GM21360 (cell line): Measurements from ENCODE around the gene HEXD.
"Not testable (repeated sequence)": the region's sequence is repeated elsewhere in the genome, so short reads cannot be mapped to it uniquely, and the experiment has no call there.

Source experiments
- ATAC-seq: cut with Tn5 transposase; IDR thresholded peaks from one replicate; pipeline ENCODE4 v1.9.1; 2021; ENCODE audit warnings: mild to moderate bottlenecking, moderate library complexity; ENCODE audit not compliant: unreplicated experiment

The HEXD gene

DNA sequence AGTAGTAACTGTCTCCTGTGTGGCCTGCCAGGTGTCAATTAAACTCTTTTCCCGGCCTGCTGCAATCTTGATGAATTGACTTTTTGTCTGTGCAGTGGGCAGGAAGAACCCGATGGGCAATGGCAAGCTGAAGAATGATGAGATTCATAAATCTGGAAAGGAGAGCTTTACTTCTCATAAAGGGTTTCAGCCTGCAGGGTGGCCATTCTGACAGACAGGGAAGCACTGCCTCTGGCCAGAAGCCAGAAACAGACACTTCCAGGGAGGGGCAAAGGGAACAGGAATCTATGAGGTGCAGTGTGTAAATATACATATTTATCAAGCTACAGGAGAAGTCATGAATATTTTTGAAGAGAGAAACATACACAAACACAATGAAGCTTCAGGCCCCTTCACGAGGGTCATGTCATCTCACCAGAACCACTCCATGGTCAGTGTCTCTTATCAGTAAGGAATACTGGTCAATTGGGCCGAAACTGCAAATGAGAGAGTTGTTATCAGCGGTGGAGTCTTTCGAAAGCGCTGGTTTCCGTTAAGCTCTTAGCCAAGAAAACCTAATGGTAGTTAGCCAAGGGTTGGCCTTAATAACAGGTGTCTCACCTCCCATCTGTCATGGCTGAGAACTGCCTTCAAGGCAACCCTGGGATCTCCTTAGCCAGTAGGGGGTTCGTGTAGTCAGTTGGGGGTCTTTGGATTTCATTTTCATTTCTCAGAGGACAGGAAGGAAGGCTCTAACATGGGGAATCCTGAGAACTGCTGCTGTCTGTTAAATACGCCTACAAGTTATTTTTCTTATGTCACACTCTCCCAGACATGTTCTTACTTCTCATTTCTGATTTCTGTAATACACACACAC is 39.2 kb downstream of the HEXD start:
- ATAC-seq = no peak

DNA sequence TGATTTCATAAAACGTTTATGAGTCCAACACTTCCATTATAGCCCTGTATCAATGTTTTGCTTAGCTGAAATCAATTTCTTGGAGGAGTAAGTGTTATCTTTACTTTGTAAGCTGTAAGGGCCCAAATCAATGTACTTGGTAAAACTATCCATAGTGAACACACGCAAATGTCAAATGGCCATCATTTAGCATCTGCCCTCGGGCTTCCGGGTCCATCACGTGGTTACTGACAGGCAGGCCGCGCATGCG is 39.7 kb downstream of the HEXD start:
- no peak for ATAC-seq

DNA sequence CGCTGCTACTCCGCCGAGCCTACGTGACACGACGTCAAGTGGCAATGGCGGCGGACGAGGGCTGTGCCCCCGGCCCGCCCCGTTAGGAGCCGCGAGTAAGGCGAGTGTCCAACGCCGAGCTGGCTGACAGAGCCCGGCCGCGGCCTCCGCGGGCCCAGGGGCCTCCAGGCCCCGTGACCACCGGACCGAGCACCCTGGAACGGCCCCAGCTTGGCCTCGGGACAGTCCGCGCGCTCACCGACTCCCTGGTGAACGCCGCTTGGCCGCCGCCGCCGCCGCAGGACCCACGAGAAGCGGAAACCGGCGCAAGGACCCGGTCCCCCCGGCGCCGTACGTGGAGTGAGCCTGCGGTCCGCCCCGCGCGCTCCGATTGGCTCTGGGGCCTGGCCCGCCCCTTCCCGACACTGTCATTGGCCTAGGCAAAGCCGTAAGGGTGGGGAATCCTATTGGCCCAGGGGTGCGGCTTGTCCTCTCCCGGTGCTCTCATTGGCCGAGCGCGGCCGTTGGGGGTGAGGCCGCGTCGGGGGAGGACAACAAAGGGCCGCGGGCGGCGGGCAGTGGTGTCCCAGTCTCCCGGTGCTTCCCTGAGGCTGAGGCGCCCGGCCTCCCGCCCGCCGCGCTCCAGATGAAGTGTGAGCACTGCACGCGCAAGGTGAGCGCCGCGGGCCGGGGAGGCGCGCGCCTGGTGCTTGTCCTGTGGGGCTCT is 40.2 kb downstream of the HEXD start, which contains the start of gene NARF:
Gene NARF, plus strand, starts transcription at position 563 of the 706 bp plus-strand sequence. Its CDS starts 63 bp downstream, at position 626.
- ATAC-seq = peak; percentile 90

DNA sequence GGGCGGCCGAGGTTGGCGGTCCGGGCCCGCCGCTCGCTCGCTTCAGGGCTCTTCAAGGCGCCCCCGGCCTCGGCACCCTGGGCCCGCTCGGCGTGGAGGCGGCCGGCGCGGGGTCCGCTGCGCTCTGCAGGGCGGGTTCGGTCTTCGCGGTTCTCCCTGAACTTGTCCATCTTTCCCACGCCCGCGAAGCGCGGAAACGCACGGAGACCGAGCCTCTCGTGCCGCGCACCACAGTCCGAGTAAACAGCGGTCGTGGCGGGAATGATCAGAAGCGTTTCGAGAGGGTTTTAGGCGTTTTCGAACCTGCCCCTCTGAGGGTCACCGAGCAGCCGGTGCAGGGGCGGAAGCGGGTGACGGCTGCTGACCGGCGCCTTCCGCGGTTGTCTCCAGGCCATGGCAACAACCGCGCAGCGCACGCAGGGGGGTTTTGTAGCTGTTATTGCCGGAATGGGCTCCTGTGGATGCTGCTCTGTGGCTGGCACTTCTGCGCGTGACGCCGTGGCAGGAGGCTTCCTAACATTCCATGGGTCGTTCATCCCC is 40.8 kb downstream of the HEXD start:
- ATAC-seq = no peak

DNA sequence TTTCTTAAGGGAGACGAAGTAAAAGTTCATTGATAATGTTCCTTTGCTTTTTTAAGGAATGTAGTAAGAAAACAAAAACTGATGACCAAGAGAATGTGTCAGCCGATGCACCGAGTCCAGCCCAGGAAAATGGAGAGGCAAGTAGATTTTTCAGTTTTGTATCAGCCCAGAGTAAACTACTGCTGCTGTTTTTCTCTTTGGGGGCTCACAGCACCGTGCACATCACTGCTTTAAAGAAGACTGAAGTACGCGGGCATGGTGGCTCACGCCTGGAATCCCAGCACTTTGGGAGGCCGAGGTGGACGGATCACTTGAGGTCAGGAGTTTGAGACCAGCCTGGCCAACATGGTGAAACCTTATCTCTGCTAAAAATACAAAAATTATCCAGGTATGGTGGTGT is 41.8 kb downstream of the HEXD start:
- ATAC-seq = not testable (repeated sequence)

DNA sequence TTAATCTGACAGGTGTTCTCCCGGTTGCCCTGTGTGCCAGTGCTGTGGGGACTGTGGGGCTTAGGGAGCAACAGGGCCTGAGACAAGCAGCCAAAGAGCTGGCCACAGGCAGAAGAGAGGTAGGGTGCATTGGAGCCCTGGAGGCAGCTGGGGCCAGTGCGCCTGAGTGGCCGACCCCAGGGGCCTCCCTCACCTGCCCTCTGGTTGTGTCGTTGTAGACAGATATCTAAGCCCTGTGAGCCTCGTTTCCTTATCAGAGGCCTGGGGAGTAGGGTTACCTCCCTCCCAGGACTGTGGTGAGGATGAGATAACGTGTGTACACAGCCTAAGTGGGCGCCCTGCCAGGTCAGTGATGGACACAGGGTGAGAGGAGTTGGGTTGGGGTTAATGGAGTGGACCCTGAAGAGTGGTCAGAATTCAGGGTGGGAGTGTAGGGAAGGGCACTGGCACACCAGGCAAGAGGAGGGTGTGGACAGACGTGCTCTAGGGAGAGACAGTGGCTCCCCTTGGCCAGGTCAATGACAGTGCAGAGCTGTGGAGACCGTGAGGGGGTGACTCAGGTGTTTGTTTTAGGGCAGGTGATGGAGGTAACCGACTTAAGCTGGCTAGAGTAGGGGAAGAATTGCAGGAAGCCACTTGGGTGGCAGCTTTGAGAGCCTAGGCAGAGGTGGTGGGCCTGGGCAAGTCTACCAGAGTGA is 43.8 kb downstream of the HEXD start:
- ATAC-seq = no peak

DNA sequence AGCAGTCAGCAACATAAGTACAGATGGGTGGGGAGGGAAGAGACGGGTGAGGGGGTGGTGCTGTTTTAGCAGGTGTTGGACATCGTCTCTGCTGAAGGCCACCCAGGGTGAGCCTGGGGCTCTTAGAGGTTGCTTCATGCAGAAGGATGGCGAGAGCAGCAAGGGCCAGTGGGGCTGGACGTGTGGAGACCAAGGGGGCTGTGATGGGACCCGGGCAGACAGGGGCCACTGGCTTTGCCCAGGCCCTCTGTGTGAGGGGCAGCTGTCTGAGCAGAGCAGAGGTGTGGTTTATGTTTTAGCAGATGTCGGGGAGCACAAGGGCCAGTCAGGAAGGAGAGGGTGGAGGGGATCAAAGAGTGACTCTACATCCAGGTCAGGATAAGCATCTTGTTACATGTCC is 45.2 kb downstream of the HEXD start:
- no peak for ATAC-seq

- no peak for ATAC-seq
Observed at GRCh38 chr17:82463925-82464566, 45.9 kb downstream of the HEXD start.

DNA sequence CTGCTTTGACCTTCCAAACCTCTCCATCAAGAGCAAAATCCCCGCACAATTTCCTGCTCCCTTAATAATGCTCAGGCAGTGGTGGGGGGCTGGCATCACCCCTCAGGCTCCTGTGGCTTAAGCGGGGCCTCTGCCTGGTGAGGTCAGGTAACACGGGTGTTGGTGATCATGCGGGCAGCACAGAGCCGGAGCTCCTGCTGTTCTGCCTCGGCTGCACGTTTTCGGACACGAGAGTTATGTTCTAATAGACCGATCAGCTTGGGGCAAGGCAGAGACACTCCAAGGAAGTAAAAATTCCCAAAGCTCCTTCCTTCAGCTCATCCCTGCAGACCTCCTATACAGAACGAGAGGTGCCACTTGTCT is 46.4 kb downstream of the HEXD start:
- no peak for ATAC-seq

GRCh38 chr17:82465023-82465603 is 47.0 kb downstream of the HEXD start:
- no peak for ATAC-seq

DNA sequence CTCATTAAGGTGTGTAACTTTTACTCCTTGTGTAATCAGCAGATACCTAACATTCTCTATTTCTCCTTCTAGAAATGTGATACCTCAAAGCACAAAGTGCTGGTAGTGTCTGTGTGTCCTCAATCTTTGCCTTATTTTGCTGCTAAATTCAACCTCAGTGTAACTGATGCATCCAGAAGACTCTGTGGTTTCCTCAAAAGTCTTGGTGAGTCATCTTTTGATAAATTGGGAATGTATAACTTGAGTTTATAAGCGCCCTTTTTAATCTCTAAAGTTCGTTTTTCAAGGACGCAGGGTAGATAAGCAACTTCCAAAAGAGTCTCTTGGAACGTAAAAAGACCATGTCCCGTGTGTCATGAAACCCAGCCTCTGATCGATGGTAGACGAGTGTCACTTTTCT is 50.5 kb downstream of the HEXD start:
- no peak for ATAC-seq

DNA sequence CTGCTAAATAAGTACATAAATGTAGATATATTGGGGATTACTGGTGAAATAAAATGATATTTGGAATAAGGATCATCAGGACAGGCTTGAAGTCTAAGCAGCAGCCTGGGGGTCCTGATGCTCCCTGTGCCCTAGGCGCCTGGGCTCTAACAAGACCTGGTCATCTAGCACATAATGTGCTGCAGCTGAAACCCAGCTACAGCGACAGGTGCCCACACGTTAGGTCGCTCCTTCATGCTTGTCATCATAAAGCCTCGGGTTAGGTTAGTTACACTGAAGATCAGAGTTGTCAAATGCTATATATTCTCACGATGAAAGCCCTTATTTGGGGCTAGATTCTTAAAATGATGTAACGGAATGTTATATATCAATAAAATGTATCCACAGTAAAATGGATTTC is 51.9 kb downstream of the HEXD start:
- ATAC-seq = no peak

DNA sequence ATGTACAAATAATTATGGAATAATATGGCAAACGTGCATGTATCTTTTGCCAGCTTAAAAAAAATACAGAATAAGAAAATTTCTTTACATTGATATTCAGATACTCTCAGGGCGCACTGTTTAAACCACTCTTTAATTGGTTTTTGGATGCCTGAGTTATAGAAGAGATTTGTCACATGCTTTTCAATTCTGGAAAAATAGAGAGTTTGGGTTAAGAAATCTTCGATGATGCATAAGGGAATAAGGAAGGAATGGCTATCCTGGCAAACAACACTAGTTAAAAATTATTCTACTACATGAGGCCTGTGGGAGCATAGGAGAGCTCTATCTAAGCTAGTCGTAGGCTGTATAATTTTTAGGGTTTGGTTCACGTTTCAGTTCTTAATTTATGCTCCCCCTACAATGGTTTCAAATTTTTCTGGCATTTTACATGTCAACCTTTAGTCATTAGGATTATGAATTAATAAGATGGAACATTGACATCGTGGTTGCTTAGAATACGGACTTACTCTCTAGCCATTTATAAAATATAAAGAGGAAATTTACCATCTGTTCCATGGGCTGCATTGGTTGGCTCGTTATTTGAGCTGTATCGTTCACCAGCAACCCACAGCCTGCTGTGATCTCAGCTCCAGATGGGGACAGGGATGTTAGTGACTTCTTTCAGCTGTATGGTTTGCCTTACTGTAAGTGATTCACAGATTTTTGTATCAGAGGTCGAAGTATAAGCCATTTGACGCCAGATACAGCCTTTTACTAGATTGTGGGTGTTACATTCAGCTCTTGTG is 56.3 kb downstream of the HEXD start:
- no peak for ATAC-seq

- no peak for ATAC-seq
Observed at GRCh38 chr17:82475458-82475857, 57.3 kb downstream of the HEXD start.

DNA sequence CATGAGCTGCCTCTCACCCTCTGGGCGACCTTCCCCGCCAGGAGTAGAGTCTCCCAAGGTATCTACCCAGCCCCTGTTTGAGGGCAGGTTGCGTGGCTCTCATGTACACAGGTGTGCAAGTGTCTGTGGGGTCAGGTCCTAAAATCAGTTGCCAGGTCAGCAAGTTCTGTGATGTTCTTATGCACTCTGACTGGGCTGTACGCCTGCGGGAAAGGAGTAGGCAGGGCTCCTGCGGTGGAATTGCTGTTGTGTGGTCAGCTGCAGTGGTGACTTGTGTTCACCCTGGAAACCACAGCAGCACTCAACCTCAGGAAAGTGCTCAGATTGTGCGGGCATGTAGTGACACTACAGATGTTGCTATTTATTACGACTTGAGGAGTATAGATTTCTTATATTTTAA is 59.8 kb downstream of the HEXD start:
- ATAC-seq = no peak

GRCh38 chr17:82479602-82480001 is 61.5 kb downstream of the HEXD start:
- ATAC-seq = no peak

DNA sequence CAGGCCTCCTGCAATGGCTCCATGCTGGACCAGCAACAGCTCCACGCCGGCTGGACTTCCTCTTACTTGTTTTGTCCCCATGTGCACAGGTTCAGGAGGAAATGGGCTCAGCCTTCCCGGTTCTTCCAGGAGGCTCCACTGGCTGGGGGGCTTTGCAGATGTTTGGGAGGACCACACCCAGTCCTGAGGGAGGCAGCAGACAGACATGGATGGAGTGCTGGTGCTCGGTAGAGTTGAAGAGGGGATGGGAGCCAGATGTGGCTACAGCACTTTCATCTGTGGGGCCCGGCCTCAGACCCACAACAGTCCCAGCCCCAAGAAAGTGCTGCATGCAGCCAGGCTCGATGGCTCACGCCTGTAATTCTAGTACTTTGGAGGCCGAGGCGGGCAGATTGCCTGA is 62.2 kb downstream of the HEXD start:
- ATAC-seq = no peak

GRCh38 chr17:82483204-82483660 is 65.1 kb downstream of the HEXD start:
- ATAC-seq = no peak

GRCh38 chr17:82483836-82484235 is 65.7 kb downstream of the HEXD start:
- no peak for ATAC-seq
